Neural cell (in vitro differentiated cells): ENCODE data around the gene RGS12.

Experiments used
- CTCF ChIP-seq: fragments of 450-650 bp; IDR thresholded peaks from 2 replicates; pipeline ENCODE4 v1.5.1; 2014; ENCODE audit warnings: antibody characterized with exemption, mild to moderate bottlenecking, moderate library complexity; ENCODE audit not compliant: poor library complexity, severe bottlenecking
- EZH2 ChIP-seq: fragments of 200-600, 300-800 bp; shearing (Covaris generic), sonication (generic); IDR thresholded peaks from 2 replicates; pipeline ENCODE4 v1.6.1; 2014; ENCODE audit warnings: antibody characterized with exemption, low read length, borderline replicate concordance, mild to moderate bottlenecking; ENCODE audit not compliant: insufficient read depth, poor library complexity, severe bottlenecking
- POLR2AphosphoS5 ChIP-seq: IDR thresholded peaks from 2 replicates; pipeline ENCODE4 v1.6.1; 2012
- RAD21 ChIP-seq: fragments of 450-650 bp; conservative IDR thresholded peaks from 2 replicates; pipeline ENCODE4 v1.6.1; 2014; ENCODE audit warnings: antibody characterized with exemption, mild to moderate bottlenecking, moderate library complexity
- REST ChIP-seq: IDR thresholded peaks from 2 replicates; pipeline ENCODE4 v1.6.1; 2012; ENCODE audit warnings: borderline replicate concordance

- TF ChIP-seq CTCF (no peak), EZH2 (no peak), POLR2AphosphoS5 (no peak), RAD21 (no peak), REST (no peak)
Measured at GRCh38 chr4:3318561-3319021, 25.8 kb downstream of the RGS12 start.
